IPS DF 19.7 (cell line): Measurements from ENCODE around the gene FCAMR.

Experiments used
- DNase-seq: peaks from one replicate; pipeline ENCODE4 v3.0.0-alpha.2; 2013; ENCODE audit warnings: low read depth, low spot score

Gene FCAMR

DNA sequence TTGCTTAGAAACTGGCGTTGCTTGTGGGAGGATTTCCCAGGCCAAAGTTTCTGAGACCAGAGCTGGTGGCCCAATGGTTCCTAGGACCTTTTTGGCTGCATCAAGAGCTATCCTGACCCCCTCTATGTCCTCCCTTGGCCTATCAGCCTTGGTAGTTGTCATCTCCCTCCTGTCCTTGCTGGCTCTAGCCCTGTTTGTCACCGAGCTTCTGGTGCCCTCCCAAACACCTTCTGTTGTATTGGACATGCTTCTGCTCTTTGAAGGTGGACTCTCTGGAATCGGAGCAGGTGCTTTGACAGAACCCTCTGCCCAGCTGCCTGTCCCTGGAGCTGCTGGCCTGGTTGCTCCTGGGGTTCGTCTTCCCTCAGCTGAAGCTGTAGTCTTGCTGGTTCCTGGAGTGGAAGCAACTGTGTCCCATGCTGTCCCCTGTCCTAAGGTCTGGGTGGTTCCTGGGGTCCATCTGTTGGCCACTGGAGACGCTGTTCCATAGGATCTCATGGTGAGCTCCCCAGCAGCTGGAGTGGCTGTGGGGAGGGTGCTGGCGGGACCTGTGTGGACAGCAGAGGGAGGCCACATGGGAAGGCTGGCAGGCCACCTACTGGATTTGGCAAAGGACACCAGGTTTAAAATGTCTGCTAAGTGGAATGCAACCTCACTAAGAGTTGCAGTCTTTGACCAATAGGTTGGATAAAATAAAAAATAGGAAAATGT, 9.4 kb downstream of the FCAMR start:
- DNase-seq = no peak

DNA sequence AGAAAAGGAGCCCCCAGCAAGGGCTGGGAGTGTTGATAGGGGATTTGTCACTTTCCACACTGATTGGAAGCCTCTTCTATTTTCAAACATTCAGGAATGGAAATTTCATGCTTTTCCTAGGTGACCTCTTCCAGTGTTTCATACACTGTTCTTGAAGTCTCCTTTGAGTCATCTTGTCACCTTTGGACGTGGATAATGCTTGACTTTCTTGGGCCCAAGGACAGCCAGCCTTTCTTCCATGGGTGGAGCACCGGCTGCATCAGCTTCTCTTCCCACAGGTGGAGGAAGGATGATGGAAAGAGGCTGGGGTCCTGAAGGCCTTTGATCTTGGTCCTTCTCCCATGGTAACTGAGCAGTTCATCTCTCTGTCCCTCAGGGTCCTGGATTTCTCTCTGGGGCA, 12.1 kb downstream of the FCAMR start:
- no peak for DNase-seq

GRCh38 chr1:206957639-206958038, 12.6 kb downstream of the FCAMR start:
- DNase-seq = no peak

- no peak for DNase-seq
Measured at GRCh38 chr1:206955476-206956451, 14.5 kb downstream of the FCAMR start.

GRCh38 chr1:206954459-206955342, 15.6 kb downstream of the FCAMR start:
- DNase-seq = no peak

DNA sequence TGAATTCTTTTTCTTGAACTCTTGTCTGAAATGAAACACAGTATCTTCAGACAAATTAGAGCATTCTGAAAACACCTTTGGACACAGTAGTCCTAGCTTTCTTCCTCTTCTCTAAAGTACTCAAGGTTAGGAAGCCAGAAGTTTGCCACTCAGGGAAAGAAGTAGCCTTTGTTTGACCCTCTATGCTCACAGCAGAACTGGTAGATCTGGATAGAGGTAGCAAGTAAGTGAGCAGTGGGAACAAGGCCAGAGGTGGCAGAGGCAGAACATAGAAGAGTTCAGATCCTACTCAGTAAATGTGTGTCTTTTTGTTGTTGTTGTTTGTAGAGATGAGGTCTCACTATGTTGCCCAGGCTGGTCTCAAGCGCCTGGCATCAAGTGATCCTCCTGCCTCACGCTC, 16.6 kb downstream of the FCAMR start:
- DNase-seq = no peak

DNA sequence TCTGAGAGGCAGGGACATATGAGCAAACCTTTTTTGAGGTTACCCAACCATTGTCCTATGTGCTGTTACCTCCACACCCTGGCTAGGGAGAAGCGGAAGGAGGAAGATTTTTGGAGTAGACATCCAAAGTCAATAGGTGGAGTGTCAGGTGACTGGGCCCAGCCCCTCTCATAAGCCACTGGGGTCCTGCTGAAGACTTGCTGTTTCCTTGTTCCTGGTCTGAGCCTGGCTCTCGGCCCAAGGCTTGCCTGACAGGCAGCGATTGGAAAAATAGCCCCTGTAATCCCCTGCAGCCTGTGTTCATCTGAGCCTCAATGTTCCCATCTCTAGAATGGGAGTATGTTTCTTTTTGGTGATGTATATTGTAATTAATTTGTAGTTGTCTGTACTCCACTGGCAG, 17.1 kb downstream of the FCAMR start:
- no peak for DNase-seq

GRCh38 chr1:206952171-206952570, 18.1 kb downstream of the FCAMR start:
- DNase-seq = no peak

DNA sequence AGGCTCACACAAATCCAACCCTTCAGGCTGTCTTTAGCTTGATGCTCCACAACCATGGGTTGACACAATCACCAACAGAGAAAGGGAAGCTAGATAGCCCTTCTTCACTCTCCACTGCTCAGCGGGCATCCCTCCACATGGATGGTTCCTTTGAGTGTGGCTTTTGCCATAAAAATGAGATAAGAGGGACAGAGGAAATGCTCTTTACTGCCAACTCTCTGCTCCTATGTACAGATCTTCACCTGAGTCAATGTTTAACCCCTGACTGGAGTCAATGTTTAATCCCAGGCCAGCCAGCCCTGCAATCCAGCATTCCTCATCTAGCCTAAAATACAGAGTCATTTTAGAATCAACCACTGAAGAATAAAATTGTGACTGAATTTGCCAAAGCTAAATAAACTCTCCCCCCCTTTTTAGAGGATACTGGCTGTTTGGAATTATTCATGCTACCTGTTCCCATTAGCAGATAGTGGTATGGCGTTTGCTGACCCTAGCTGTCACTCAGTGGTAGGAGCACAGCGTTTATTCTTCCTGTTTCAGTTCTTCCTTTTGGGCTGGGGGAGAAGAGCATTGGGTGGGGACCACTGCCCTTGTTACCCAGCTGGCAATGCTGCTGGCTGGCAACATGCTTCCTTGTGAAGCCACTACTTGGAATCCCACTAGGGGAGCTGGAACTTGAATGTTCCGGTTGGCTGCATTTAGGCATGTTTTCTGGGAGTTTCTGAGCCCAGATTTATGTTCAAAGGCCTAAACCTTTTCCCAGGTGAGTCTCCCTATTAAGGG, 18.8 kb downstream of the FCAMR start:
- DNase-seq = no peak

DNA sequence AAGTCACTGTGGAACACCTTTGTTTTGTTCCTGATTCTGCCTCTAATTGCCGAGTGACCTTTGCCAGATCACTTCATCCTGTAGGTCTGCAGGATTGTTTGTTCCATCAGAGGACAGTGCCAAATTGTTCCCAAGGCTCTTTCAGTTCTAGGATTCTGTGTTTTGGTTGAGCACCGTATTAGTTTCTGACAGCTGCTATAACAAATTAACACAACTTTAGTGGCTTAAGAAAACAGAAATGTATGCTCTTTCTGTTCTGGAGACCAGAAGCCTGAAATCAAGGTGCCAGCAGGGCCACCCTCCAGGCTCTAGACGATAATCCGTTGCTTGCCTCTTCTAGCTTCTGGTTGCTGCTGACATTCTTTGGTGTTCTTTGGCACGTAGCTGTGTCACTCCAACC, 20.6 kb downstream of the FCAMR start:
- DNase-seq = no peak

- no peak for DNase-seq
Measured at GRCh38 chr1:206949208-206949607, 21.1 kb downstream of the FCAMR start.

- DNase-seq = no peak
Measured at GRCh38 chr1:206947255-206947654, 23.0 kb downstream of the FCAMR start.

GRCh38 chr1:206946261-206946660, 24.0 kb downstream of the FCAMR start, which contains the start of gene PIGR:
Gene PIGR (minus strand): TSS chr1:206946466. CDS start chr1:206940531, 5,935 bp downstream.
- no peak for DNase-seq

DNA sequence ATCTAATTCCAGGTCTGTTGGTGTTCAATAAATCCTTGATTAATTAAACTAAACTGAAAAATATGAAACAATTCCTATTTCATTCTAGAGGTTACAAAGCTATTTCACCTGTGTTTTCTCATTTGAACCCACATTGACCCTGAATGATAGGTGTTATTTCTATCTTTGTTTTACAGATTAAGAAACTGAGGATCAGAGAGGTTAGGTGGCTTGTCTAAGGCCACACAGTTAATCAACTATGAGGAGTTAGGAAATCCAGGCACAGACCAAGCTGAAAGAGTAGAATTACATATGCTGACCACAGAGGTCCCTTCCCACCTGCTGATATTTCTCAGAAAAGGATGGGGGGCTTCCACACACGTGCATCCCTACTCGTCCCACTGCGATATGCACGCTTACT, 24.5 kb downstream of the FCAMR start:
- no peak for DNase-seq

GRCh38 chr1:206944703-206945102, 25.6 kb downstream of the FCAMR start:
- DNase-seq = no peak

DNA sequence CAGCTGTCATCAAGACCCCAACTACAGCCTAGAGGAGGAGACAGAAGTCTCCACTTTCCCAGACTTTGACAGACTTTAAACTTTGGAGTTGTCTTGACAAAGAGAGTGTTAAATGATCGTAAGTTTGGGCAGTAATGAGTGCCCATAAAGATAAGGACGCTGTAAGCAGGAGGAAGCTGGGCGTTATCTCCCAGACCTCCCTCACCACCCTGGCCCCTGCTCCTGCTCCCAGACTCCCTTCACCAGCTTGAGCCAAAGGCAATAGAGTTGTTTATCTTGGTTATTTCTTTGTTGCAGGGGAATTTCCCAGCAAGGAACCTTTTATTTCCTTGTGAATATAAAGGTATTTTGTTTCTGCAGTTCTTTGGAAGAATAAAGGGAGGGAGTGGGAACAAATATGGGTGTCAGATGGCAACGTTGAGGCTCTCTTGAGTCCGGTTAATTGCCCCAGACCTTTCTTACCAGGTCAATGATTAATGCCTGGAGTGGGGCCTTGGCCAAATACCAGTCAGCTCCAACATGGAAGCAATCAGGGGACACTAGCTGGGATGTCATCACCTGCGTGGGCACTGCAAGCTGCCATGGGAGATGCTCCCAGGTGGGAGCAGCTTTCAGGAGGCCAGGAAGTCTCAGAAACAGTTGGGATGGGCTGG, 28.4 kb downstream of the FCAMR start:
- no peak for DNase-seq

DNA sequence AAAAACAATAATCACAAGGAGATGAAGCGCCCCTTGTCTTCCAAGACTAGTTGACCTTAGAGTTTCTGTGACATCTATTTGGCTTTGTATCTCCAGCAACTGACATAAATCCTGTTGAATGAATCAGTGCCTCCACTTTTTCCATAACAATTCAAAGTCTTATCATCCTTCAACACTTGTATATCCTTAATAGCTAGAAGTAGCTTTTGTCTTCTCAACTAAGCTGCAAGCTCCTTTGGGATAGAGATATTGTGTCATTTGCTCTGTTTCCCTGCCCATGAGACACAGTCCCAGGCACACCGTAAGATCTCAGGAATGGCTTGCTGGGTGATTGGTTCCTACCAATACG, 29.7 kb downstream of the FCAMR start:
- no peak for DNase-seq

GRCh38 chr1:206939841-206940587, 30.2 kb downstream of the FCAMR start:
- DNase-seq = no peak

DNA sequence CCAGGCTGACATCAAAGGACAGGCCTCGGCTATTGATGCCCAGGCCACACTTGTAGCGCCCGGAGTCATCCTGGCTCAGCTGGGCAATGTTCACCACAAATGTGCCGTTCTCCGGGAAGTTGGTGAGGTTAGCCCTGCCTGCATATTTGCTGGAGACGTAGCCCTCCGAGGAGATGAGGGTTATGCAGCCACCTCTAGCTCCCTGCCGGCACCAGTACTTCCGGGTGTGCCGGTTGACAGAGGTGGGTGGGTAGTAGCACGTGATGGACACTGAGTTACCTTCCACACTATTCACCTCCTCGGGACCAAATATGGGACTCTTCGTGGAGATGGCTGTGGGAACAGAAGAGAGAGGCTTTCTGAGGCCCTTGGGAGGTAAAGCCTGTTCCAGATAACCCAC, 31.1 kb downstream of the FCAMR start:
- DNase-seq = no peak

- no peak for DNase-seq
Measured at GRCh38 chr1:206937425-206937824, 32.8 kb downstream of the FCAMR start.
